Endothelial cell of umbilical vein (primary cell): ENCODE measurements around the gene GRID2IP.
"Not testable (repeated sequence)": the region's sequence is repeated elsewhere in the genome, so short reads cannot be mapped to it uniquely, and the experiment has no call there.

Experiments
- CTCF ChIP-seq, 2 donors: IDR thresholded peaks; 1 replicate in 1 of 2; 2 replicates in 1 of 2; pipeline ENCODE4 v1.5.1; 2011; ENCODE audit warnings: low read length in 2 of 2, mild to moderate bottlenecking in 2 of 2, moderate library complexity in 2 of 2, control low read depth in 1 of 2, inconsistent platforms in 1 of 2, low read depth in 1 of 2; ENCODE audit not compliant: insufficient read depth in 1 of 2; ENCODE audit errors: extremely low read depth in 1 of 2
- MYC ChIP-seq: IDR thresholded peaks from one replicate; pipeline ENCODE4 v1.6.1; 2011; ENCODE audit warnings: mild to moderate bottlenecking, low read depth, low read length
- POLR2A ChIP-seq: IDR thresholded peaks from 2 replicates; pipeline ENCODE4 v1.6.1; 2012; ENCODE audit warnings: low read depth, mild to moderate bottlenecking, control low read depth, low read length
- POLR2AphosphoS5 ChIP-seq: IDR thresholded peaks from 2 replicates; pipeline ENCODE4 v1.6.1; 2012; ENCODE audit warnings: low read depth, mild to moderate bottlenecking, control low read depth, low read length, moderate library complexity; ENCODE audit not compliant: insufficient read depth
- TF ChIP-seq, protein P1 (sequence below): IDR thresholded peaks from 2 replicates; pipeline ENCODE4 v1.6.1; 2011; ENCODE audit not compliant: insufficient read depth, insufficient read length

- not testable (repeated sequence) for TF ChIP-seq CTCF (IDR thresholded peaks at IDR 0.05; ENCODE audit: extremely low read depth in 1 of 2, insufficient read depth in 1 of 2, low read depth in 1 of 2, low read length in 2 of 2); POLR2A; POLR2AphosphoS5; MYC
- TF ChIP-seq, protein P1, sequence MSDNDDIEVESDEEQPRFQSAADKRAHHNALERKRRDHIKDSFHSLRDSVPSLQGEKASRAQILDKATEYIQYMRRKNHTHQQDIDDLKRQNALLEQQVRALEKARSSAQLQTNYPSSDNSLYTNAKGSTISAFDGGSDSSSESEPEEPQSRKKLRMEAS = not testable (repeated sequence)
Measured at GRCh38 chr7:6450591-6450990, 100.7 kb downstream of the GRID2IP start.
